ENCODE measurements around the gene SPNS2.

The SPNS2 gene

GRCh38 chr17:4503283-4504025 is 4.8 kb downstream of the SPNS2 start:
- DNase-seq (ENCODE audit: low spot score), result no peak

- no peak for DNase-seq (ENCODE audit: low spot score)
Measured at GRCh38 chr17:4504188-4504587, 5.5 kb downstream of the SPNS2 start.

GRCh38 chr17:4505187-4505586 is 6.5 kb downstream of the SPNS2 start:
- DNase-seq (ENCODE audit: low spot score), result no peak

- DNase-seq (ENCODE audit: low spot score), result no peak
Measured at GRCh38 chr17:4506175-4506813, 7.6 kb downstream of the SPNS2 start.

- DNase-seq (ENCODE audit: low spot score), result no peak
Measured at GRCh38 chr17:4506892-4507291, 8.2 kb downstream of the SPNS2 start.

- DNase-seq (ENCODE audit: low spot score), result no peak
Measured at GRCh38 chr17:4507361-4508111, 8.9 kb downstream of the SPNS2 start.

- DNase-seq (ENCODE audit: low spot score), result no peak
Measured at GRCh38 chr17:4508207-4508606, 9.5 kb downstream of the SPNS2 start.

- no peak for DNase-seq (ENCODE audit: low spot score)
Measured at GRCh38 chr17:4509401-4509800, 10.7 kb downstream of the SPNS2 start.

GRCh38 chr17:4509923-4510617 is 11.4 kb downstream of the SPNS2 start:
- DNase-seq (ENCODE audit: low spot score), result no peak

- DNase-seq (ENCODE audit: low spot score), result no peak
Measured at GRCh38 chr17:4510618-4510941, 11.9 kb downstream of the SPNS2 start.

- DNase-seq (ENCODE audit: low spot score), result no peak
Measured at GRCh38 chr17:4511199-4511932, 12.7 kb downstream of the SPNS2 start.

- DNase-seq (ENCODE audit: low spot score), result no peak
Measured at GRCh38 chr17:4512156-4513112, 13.8 kb downstream of the SPNS2 start.

- no peak for DNase-seq (ENCODE audit: low spot score)
Measured at GRCh38 chr17:4513113-4514032, 14.7 kb downstream of the SPNS2 start.

GRCh38 chr17:4514206-4514605 is 15.5 kb downstream of the SPNS2 start:
- no peak for DNase-seq (ENCODE audit: low spot score)

- DNase-seq (ENCODE audit: low spot score), result no peak
Measured at GRCh38 chr17:4514779-4515178, 16.1 kb downstream of the SPNS2 start.

GRCh38 chr17:4515501-4515900 is 16.8 kb downstream of the SPNS2 start:
- no peak for DNase-seq (ENCODE audit: low spot score)

- no peak for DNase-seq (ENCODE audit: low spot score)
Measured at GRCh38 chr17:4516735-4517134, 18.1 kb downstream of the SPNS2 start.

- DNase-seq (ENCODE audit: low spot score), result no peak
Measured at GRCh38 chr17:4518901-4519300, 20.2 kb downstream of the SPNS2 start.

GRCh38 chr17:4519361-4519788 is 20.7 kb downstream of the SPNS2 start:
- no peak for DNase-seq (ENCODE audit: low spot score)

Data from GM03348 (cell line).